ENCODE results near the gene CHURC1.

Gene CHURC1

DNA sequence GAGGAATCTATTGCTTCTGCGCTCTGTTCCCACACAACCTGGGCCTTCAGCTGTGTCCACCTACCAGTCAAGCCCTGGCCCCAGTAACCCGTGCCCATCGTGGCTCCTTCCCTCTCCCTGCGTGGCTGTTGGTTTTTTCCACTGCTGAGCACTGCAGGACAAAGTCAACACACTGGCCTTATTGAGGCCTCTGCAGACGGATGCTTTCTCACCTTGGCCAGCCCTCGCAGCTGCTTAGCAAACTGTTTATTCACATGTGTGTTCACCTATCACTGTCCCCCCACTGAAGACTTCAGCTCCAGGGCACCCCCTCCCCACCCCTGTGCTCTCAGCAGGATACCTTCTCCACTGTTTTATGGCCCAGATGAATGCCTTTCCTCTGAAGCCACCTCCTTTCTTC, 41.0 kb downstream of the CHURC1 start:
- peaks cover 36% of the 10 kb centered on the region for H3K36me3 ChIP-seq (ENCODE audit: insufficient read depth, low read length)
- no peak overlapping the region for H2AFZ ChIP-seq (ENCODE audit: low read depth, low read length)
- H3K4me2 ChIP-seq (ENCODE audit: insufficient read depth, low read length) = no peak overlapping the region
- ATAC-seq (ENCODE audit: insufficient read depth, low read depth) (no peak), DNase-seq (no peak)
- peaks cover 14% of the 10 kb centered on the region; the same call in 1 of the 2 replicates for H4K20me1 ChIP-seq (ENCODE audit: insufficient read depth, low read length)
- no peaks in the 10 kb centered on the region for H3K79me2 ChIP-seq (ENCODE audit: insufficient read depth, low read length)
- TF ChIP-seq, protein P1, sequence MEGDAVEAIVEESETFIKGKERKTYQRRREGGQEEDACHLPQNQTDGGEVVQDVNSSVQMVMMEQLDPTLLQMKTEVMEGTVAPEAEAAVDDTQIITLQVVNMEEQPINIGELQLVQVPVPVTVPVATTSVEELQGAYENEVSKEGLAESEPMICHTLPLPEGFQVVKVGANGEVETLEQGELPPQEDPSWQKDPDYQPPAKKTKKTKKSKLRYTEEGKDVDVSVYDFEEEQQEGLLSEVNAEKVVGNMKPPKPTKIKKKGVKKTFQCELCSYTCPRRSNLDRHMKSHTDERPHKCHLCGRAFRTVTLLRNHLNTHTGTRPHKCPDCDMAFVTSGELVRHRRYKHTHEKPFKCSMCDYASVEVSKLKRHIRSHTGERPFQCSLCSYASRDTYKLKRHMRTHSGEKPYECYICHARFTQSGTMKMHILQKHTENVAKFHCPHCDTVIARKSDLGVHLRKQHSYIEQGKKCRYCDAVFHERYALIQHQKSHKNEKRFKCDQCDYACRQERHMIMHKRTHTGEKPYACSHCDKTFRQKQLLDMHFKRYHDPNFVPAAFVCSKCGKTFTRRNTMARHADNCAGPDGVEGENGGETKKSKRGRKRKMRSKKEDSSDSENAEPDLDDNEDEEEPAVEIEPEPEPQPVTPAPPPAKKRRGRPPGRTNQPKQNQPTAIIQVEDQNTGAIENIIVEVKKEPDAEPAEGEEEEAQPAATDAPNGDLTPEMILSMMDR (IDR thresholded peaks at IDR 0.05; ENCODE audit: borderline replicate concordance, extremely low read depth, low read length, poor library complexity, severe bottlenecking) = no peak
- no peak for TF ChIP-seq EZH2 (IDR thresholded peaks at IDR 0.05; ENCODE audit: borderline replicate concordance, low read depth, low read length, severe bottlenecking)
- H3K4me3 ChIP-seq (ENCODE audit: low read depth in 1 of 2, low read length in 2 of 2) = no peak overlapping the region
- no peak overlapping the region for H3K9ac ChIP-seq (ENCODE audit: low read depth, low read length)
- H3K4me1 ChIP-seq (ENCODE audit: insufficient read depth, low read length) = no peaks in the 10 kb centered on the region
- H3K27me3 ChIP-seq (ENCODE audit: insufficient read depth, low read length, poor library complexity) = no peaks in the 10 kb centered on the region
- no peaks in the 10 kb centered on the region for H3K9me3 ChIP-seq (ENCODE audit: insufficient read depth, low read length, severe bottlenecking)
- no peak overlapping the region for H3K27ac ChIP-seq (ENCODE audit: low read length)

GRCh38 chr14:64956697-64957406, 42.6 kb downstream of the CHURC1 start:
- Histone ChIP-seq H4K20me1 (ENCODE audit: insufficient read depth, low read length) (peaks cover 24% of the 10 kb centered on the region; the same call in 1 of the 2 replicates), H3K9ac (ENCODE audit: low read depth, low read length) (no peak overlapping the region), H2AFZ (ENCODE audit: low read depth, low read length) (no peak overlapping the region), H3K4me1 (ENCODE audit: insufficient read depth, low read length) (no peaks in the 10 kb centered on the region), H3K36me3 (ENCODE audit: insufficient read depth, low read length) (peaks cover 20% of the 10 kb centered on the region), H3K27me3 (ENCODE audit: insufficient read depth, low read length, poor library complexity) (no peaks in the 10 kb centered on the region), H3K4me2 (ENCODE audit: insufficient read depth, low read length) (no peak overlapping the region), H3K4me3 (ENCODE audit: low read depth in 1 of 2, low read length in 2 of 2) (no peak overlapping the region), H3K9me3 (ENCODE audit: insufficient read depth, low read length, severe bottlenecking) (no peaks in the 10 kb centered on the region), H3K79me2 (ENCODE audit: insufficient read depth, low read length) (no peaks in the 10 kb centered on the region), H3K27ac (ENCODE audit: low read length) (no peak overlapping the region)
- ATAC-seq (ENCODE audit: insufficient read depth, low read depth) = no peak
- no peak for DNase-seq
- TF ChIP-seq, protein P1 (IDR thresholded peaks at IDR 0.05; ENCODE audit: borderline replicate concordance, extremely low read depth, low read length, poor library complexity, severe bottlenecking) = no peak
- no peak for TF ChIP-seq EZH2 (IDR thresholded peaks at IDR 0.05; ENCODE audit: borderline replicate concordance, low read depth, low read length, severe bottlenecking)

GRCh38 chr14:64958201-64958600, 43.9 kb downstream of the CHURC1 start:
- no peak for TF ChIP-seq EZH2 (IDR thresholded peaks at IDR 0.05; ENCODE audit: borderline replicate concordance, low read depth, low read length, severe bottlenecking)
- TF ChIP-seq, protein P1 (IDR thresholded peaks at IDR 0.05; ENCODE audit: borderline replicate concordance, extremely low read depth, low read length, poor library complexity, severe bottlenecking) = no peak
- Histone ChIP-seq H3K27ac (ENCODE audit: low read length) (no peak overlapping the region), H3K4me3 (ENCODE audit: low read depth in 1 of 2, low read length in 2 of 2) (no peak overlapping the region), H4K20me1 (ENCODE audit: insufficient read depth, low read length) (peaks cover 23% of the 10 kb centered on the region; the same call in 1 of the 2 replicates), H3K9ac (ENCODE audit: low read depth, low read length) (no peak overlapping the region), H3K4me1 (ENCODE audit: insufficient read depth, low read length) (no peaks in the 10 kb centered on the region), H3K4me2 (ENCODE audit: insufficient read depth, low read length) (no peak overlapping the region), H3K9me3 (ENCODE audit: insufficient read depth, low read length, severe bottlenecking) (no peaks in the 10 kb centered on the region), H3K27me3 (ENCODE audit: insufficient read depth, low read length, poor library complexity) (no peaks in the 10 kb centered on the region), H3K36me3 (ENCODE audit: insufficient read depth, low read length) (peaks cover 19% of the 10 kb centered on the region), H2AFZ (ENCODE audit: low read depth, low read length) (no peak overlapping the region), H3K79me2 (ENCODE audit: insufficient read depth, low read length) (no peaks in the 10 kb centered on the region)
- DNase-seq (no peak), ATAC-seq (ENCODE audit: insufficient read depth, low read depth) (no peak)
